C4-2B (cell line): Measurements from ENCODE around the gene DGKG.

ENCODE experiments used
- CTCF ChIP-seq: fragments of 450-650 bp; conservative IDR thresholded peaks from 2 replicates; pipeline ENCODE4 v1.5.1; 2017; ENCODE audit warnings: mild to moderate bottlenecking
- ZFX ChIP-seq: fragments of 450-650 bp; IDR thresholded peaks from 2 replicates; pipeline ENCODE4 v1.6.1; 2017

- TF ChIP-seq CTCF (no peak), ZFX (no peak)
These were observed 174.4 kb downstream of the DGKG start for GRCh38 chr3:186187401-186188275.
